CD4-positive, alpha-beta T cell (primary cell): ENCODE results near the gene NME7. TPM values are rescaled to one million over a fixed set of nuclear protein-coding genes. Genes with fewer than 3 reads are reported as not detected.
A peak's percentile ranks its signal among the peaks of the same experiment; 100 is the strongest.

Experiments
- ATAC-seq: fragments of 200-7000 bp; cut with Tn5 transposase; one replicate; pipeline ENCODE4 v1.10.0; 2022; ENCODE audit warnings: mild to moderate bottlenecking; ENCODE audit not compliant: poor library complexity
- CTCF ChIA-PET: fragments of 350-600 bp; sonication (Branson Sonifier 250); formaldehyde crosslinking; loops from one replicate; lab custom pipeline; 2021; ENCODE audit warnings: antibody characterized with exemption, inconsistent platforms; lab: Charles Lee
- POLR2A ChIA-PET: fragments of 350-600 bp; sonication (Branson Sonifier 250); formaldehyde crosslinking; loops from one replicate; lab custom pipeline; 2021; ENCODE audit warnings: antibody characterized with exemption, inconsistent platforms; lab: Charles Lee
- DNase-seq, 14 experiments: peaks; one replicate each; pipeline ENCODE4 v3.0.0-alpha.2; 2013 to 2020; ENCODE audit warnings: mixed read lengths in 2 of 14
- H3K27ac ChIP-seq, 2 donors: one replicate each; pipeline versions ENCODE4 v1.5.1 to v1.7.0; 2013; ENCODE audit warnings: low read length in 2 of 2, low read depth in 1 of 2, mild to moderate bottlenecking in 1 of 2
- H3K27me3 ChIP-seq, 2 experiments: 1 replicate in 1 of 2; 2 replicates in 1 of 2; pipeline versions ENCODE4 v1.6.1 to v1.7.0; 2013; ENCODE audit warnings: low read length in 2 of 2, control low read depth in 1 of 2, mild to moderate bottlenecking in 1 of 2, moderate library complexity in 1 of 2; ENCODE audit not compliant: insufficient read depth in 2 of 2, control insufficient read depth in 1 of 2
- H3K36me3 ChIP-seq: one replicate; pipeline ENCODE4 v1.6.1; 2013; ENCODE audit warnings: low read length, control low read depth; ENCODE audit not compliant: insufficient read depth
- H3K4me1 ChIP-seq: one replicate; pipeline ENCODE4 v1.6.1; 2013; ENCODE audit warnings: low read length, control low read depth; ENCODE audit not compliant: insufficient read depth
- H3K4me3 ChIP-seq: one replicate; pipeline ENCODE4 v1.5.1; 2013; ENCODE audit warnings: mild to moderate bottlenecking, low read length, moderate library complexity
- H3K9me3 ChIP-seq, 2 experiments: 1 replicate in 1 of 2; 2 replicates in 1 of 2; pipeline versions ENCODE4 v1.6.1 to v1.7.0; 2013; ENCODE audit warnings: low read length in 2 of 2, mild to moderate bottlenecking in 2 of 2, control low read depth in 1 of 2, moderate library complexity in 1 of 2; ENCODE audit not compliant: control insufficient read depth in 1 of 2, insufficient read depth in 1 of 2
- H3K27ac Mint-ChIP-seq: one replicate; pipeline ENCODE4 v1.8.0; 2020; ENCODE audit warnings: mixed read lengths
- H3K27me3 Mint-ChIP-seq: one replicate; pipeline ENCODE4 v1.8.0; 2021; ENCODE audit warnings: mixed read lengths
- H3K36me3 Mint-ChIP-seq: one replicate; pipeline ENCODE4 v1.8.0; 2021; ENCODE audit warnings: low read depth, mixed read lengths
- H3K4me1 Mint-ChIP-seq: one replicate; pipeline ENCODE4 v1.8.0; 2021; ENCODE audit warnings: low read depth, mixed read lengths
- H3K4me3 Mint-ChIP-seq: one replicate; pipeline ENCODE4 v1.8.0; 2020; ENCODE audit warnings: mild to moderate bottlenecking, mixed read lengths
- H3K9me3 Mint-ChIP-seq: one replicate; pipeline ENCODE4 v1.8.0; 2020; ENCODE audit warnings: mixed read lengths
- CTCF ChIP-seq: fragments of 200-600 bp; IDR thresholded peaks from one replicate; pipeline ENCODE4 v1.8.0; 2022; ENCODE audit warnings: antibody characterized with exemption, mild to moderate bottlenecking
- intact Hi-C, 2 experiments: fragments of 100-400 bp; cut with DNase I in 1 of 2; cut with micrococcal nuclease in 1 of 2; formaldehyde crosslinking; loops; one replicate each; pipeline versions ENCODE4 v1.15.1 to v1.9.0; 2023 to 2025; cut with DNase I, micrococcal nuclease
- total RNA-seq, 174 experiments: library from RNA in 2 of 174; stranded (reverse) in 2 of 174; gene quantifications; one replicate each; pipeline ENCODE4 v1.2.3 and lab custom pipeline; 2021 to 2026

Gene NME7
- total RNA-seq, 2 experiments from 2014 or later = 7.2 to 8.3 TPM

- no peak overlapping the region for H3K27ac ChIP-seq
- ChIA-PET CTCF (interaction anchor here (1.4 kb wide), 1 partner anchor 11 kb away, joined by 3 read pairs; the partner anchor contains the start of gene ATP1B1), POLR2A (no interaction called here)
- TF ChIP-seq CTCF = no peak
- no peak overlapping the region for H3K4me3 ChIP-seq
- Mint-ChIP-seq H3K27me3 (no peaks in the 10 kb centered on the region), H3K9me3 (no peaks in the 10 kb centered on the region), H3K4me3 (no peak overlapping the region), H3K36me3 (no peaks in the 10 kb centered on the region), H3K27ac (no peak overlapping the region), H3K4me1 (peaks cover 4% of the 10 kb centered on the region)
- H3K9me3 ChIP-seq = no peaks in the 10 kb centered on the region
- peaks cover 5% of the 10 kb centered on the region for H3K4me1 ChIP-seq
- no peaks in the 10 kb centered on the region for H3K36me3 ChIP-seq
- no peak for ATAC-seq
- DNase-seq = no peak
- intact Hi-C loops = no loop called here
- no peaks in the 10 kb centered on the region for H3K27me3 ChIP-seq
Observed at GRCh38 chr1:169117599-169117998, 250.0 kb downstream of the NME7 start.

- H3K9me3 Mint-ChIP-seq = no peaks in the 10 kb centered on the region
- no peak for TF ChIP-seq CTCF
- POLR2A ChIA-PET = no interaction called here
- H3K36me3 ChIP-seq = no peaks in the 10 kb centered on the region
- no peaks in the 10 kb centered on the region for H3K36me3 Mint-ChIP-seq
- CTCF ChIA-PET = interaction anchor here (1.4 kb wide), 1 partner anchor 11 kb away, joined by 3 read pairs; the partner anchor contains the start of gene ATP1B1
- ATAC-seq = no peak
- H3K27me3 Mint-ChIP-seq = no peaks in the 10 kb centered on the region
- no peak overlapping the region for H3K4me3 ChIP-seq
- H3K4me1 Mint-ChIP-seq = peaks cover 4% of the 10 kb centered on the region
- intact Hi-C loops = no loop called here
- H3K27ac Mint-ChIP-seq = no peak overlapping the region
- H3K27ac ChIP-seq = no peak overlapping the region
- H3K9me3 ChIP-seq = no peaks in the 10 kb centered on the region
- no peak for DNase-seq
- H3K4me3 Mint-ChIP-seq = no peak overlapping the region
- peaks cover 5% of the 10 kb centered on the region for H3K4me1 ChIP-seq
- no peaks in the 10 kb centered on the region for H3K27me3 ChIP-seq
Observed at GRCh38 chr1:169117014-169117413, 250.6 kb downstream of the NME7 start.

- H3K36me3 Mint-ChIP-seq = no peaks in the 10 kb centered on the region
- Histone ChIP-seq H3K36me3 (no peaks in the 10 kb centered on the region), H3K4me3 (no peak overlapping the region), H3K4me1 (peaks cover 5% of the 10 kb centered on the region), H3K27me3 (no peaks in the 10 kb centered on the region), H3K9me3 (no peaks in the 10 kb centered on the region), H3K27ac (no peak overlapping the region)
- POLR2A ChIA-PET = no interaction called here
- DNase-seq (peak in 2 of 14 experiments; percentile 19 to 23), ATAC-seq (no peak)
- H3K4me3 Mint-ChIP-seq = no peak overlapping the region
- H3K9me3 Mint-ChIP-seq = no peaks in the 10 kb centered on the region
- H3K4me1 Mint-ChIP-seq = peaks cover 4% of the 10 kb centered on the region
- TF ChIP-seq CTCF = no peak
- intact Hi-C loops = no loop called here
- H3K27ac Mint-ChIP-seq = no peak overlapping the region
- H3K27me3 Mint-ChIP-seq = no peaks in the 10 kb centered on the region
- CTCF ChIA-PET = no interaction called here
Observed at GRCh38 chr1:169115891-169116585, 251.6 kb downstream of the NME7 start.
